Fibroblast of the aortic adventitia (primary cell): ENCODE results near the gene CSRNP3. TPM values are rescaled to one million over a fixed set of nuclear protein-coding genes. Genes with fewer than 3 reads are reported as not detected.

Experiments used
- DNase-seq: peaks from one replicate; pipeline ENCODE4 v3.0.0-alpha.2; 2010; ENCODE audit warnings: low read depth
- H3K4me3 ChIP-seq: 2 replicates; pipeline ENCODE4 v1.5.1; 2011; ENCODE audit warnings: low read depth, mild to moderate bottlenecking, control low read depth, low read length, moderate library complexity
- total RNA-seq: library from RNA; depleted of rRNA; stranded (reverse); fragments of >200 nt; gene quantifications from 2 replicates; pipeline ENCODE4 v1.2.3, GENCODE V29; 2012; ENCODE audit warnings: low replicate concordance
- TF ChIP-seq, protein P1 (sequence below): IDR thresholded peaks from 2 replicates; pipeline ENCODE4 v1.5.1; 2011; ENCODE audit warnings: mild to moderate bottlenecking, low read length, control low read depth, inconsistent platforms; ENCODE audit not compliant: insufficient read depth

Gene CSRNP3
- total RNA-seq, 1 donor = 2.3 TPM

DNA sequence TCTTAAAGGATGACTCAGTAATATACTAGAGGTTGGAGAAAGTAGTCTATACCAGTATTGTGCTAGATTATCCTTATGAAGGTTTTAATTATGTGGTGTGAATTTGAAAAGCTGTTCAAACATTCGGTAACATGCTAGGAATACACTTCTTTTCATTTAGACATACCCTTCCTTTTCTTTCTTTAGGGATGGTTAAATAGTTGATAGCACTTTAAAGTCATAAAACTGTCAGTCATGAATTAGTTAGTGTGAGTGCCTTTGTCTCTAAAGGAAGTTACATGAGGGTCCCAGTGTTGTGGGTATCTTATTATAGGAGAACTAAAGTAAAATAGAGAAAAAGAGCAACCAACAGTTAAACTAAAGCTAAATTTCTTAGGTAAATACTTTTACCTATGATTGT, 149.3 kb downstream of the CSRNP3 start:
- no peak for DNase-seq
- TF ChIP-seq, protein P1, sequence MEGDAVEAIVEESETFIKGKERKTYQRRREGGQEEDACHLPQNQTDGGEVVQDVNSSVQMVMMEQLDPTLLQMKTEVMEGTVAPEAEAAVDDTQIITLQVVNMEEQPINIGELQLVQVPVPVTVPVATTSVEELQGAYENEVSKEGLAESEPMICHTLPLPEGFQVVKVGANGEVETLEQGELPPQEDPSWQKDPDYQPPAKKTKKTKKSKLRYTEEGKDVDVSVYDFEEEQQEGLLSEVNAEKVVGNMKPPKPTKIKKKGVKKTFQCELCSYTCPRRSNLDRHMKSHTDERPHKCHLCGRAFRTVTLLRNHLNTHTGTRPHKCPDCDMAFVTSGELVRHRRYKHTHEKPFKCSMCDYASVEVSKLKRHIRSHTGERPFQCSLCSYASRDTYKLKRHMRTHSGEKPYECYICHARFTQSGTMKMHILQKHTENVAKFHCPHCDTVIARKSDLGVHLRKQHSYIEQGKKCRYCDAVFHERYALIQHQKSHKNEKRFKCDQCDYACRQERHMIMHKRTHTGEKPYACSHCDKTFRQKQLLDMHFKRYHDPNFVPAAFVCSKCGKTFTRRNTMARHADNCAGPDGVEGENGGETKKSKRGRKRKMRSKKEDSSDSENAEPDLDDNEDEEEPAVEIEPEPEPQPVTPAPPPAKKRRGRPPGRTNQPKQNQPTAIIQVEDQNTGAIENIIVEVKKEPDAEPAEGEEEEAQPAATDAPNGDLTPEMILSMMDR = no peak
- H3K4me3 ChIP-seq = no peak overlapping the region

DNA sequence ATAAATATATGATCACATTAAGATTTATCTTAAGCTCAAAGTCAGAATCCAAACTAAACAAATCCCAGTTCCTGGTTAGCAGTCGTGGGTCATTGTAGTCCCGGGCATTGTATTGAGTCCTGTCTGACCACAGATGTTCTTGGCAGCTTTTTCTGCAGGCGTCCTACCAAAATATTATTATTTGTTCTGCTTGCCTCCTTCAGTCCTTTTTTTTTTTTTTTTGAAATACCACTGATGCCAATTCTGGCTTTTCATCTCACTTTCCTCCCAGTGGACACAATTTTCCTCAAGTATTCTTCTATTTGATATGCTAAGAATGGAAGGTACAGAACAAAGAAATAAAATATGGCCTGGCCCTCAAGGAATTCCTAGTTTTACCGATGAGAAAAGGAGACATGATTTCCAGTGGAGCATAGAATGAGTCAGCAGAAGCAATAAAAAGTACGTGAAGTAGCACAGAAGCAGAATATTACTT, 151.6 kb downstream of the CSRNP3 start:
- TF ChIP-seq, protein P1 = no peak
- peak; percentile 59 for DNase-seq
- no peak overlapping the region for H3K4me3 ChIP-seq

DNA sequence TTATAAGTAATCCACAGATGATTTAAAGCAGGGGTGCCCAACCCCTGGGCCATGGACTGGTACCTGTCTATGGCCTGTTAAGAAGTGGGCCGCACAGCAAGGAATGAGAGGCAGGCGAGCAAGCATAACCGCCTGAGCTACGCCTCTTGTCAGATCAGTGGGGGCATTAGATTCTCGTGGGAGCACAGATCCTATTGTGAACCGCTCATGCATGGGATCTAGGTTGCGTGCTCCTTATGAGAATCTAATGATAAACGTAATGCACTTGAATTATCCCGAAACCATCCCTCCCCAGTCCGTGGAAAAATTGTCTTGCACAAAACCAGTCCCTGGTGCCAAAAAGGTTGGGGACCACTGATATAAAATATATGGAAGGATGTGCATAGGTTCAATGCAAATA, 153.7 kb downstream of the CSRNP3 start:
- no peak for DNase-seq
- H3K4me3 ChIP-seq = no peak overlapping the region
- TF ChIP-seq, protein P1 = no peak

DNA sequence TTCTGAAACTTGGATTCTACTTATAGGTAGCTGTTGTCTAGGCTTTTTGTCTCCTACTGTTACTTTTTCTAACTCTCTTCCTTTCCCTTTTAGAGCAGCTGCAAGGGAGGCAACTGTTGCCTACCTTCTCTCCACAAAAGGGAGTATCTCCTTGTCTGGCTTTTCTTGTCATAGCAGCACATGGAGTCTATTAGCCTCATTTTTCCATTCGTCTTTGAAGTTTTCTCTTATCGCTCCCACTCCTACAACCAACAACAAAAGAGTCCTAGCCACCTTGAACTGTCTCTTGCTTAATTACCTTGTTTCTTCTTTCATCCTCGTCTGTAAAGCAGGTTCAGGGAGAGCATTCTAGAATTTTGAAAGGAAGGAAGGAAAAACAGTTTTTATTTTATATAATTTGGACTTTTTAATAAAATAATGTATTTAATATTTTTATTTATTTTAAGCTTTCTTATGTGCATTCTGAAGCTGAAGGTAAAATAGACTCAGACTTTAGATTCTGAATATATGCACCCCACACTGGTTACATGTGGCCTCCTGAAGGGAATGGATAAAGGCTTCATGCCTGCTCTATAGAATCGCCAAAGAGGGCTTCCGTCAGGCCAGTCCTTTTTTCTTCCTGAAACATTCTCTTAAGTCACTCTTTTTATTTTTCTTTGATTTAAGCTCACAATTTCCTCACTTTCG, 154.4 kb downstream of the CSRNP3 start:
- DNase-seq = no peak
- TF ChIP-seq, protein P1 = no peak
- H3K4me3 ChIP-seq = no peak overlapping the region

DNA sequence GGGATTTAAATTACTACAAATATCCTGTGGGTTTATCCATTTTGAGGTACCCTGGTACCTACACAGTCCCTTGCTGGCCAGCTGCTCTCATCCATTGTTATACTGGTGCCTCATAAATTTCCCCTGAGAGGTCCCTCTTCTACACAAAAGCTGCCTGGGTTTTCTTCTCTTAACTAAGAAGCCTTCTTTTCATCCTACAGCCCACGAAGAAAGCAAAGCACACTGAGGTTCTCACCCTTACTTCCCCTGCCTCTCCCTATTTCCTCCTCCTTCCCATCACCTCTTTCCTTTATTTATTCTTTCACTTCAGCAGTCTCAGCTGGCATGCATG, 154.9 kb downstream of the CSRNP3 start:
- DNase-seq = no peak
- TF ChIP-seq, protein P1 = no peak
- no peak overlapping the region for H3K4me3 ChIP-seq

DNA sequence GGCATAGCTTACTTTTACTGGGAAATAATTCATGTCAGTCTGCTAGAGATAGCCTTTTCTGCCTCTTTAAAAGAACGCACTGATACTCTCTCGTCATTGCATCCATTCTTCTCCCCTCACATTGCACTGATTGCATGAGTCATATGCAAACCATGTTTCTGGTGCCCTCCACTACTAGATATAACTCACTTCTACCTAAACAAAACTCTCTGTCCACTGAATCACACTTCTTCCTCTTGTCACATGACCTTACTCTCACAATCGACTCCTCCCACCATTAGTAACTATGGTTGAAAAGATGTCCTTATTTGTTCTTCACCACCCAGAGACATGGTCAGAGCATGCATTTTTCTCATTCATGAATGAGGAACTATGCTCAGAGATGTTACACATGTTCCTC, 158.0 kb downstream of the CSRNP3 start:
- H3K4me3 ChIP-seq = no peak overlapping the region
- DNase-seq = no peak

More for the DNA sequence above, 158.0 kb downstream of the CSRNP3 start:
- TF ChIP-seq, protein P1 = no peak
